HG03354 (cell line): Measurements from ENCODE around the gene CTNND2.

Experiments used
- ATAC-seq: cut with Tn5 transposase; IDR thresholded peaks from one replicate; pipeline ENCODE4 v1.9.1; 2021; ENCODE audit warnings: mild to moderate bottlenecking; ENCODE audit not compliant: unreplicated experiment, poor library complexity, severe bottlenecking

Gene CTNND2

DNA sequence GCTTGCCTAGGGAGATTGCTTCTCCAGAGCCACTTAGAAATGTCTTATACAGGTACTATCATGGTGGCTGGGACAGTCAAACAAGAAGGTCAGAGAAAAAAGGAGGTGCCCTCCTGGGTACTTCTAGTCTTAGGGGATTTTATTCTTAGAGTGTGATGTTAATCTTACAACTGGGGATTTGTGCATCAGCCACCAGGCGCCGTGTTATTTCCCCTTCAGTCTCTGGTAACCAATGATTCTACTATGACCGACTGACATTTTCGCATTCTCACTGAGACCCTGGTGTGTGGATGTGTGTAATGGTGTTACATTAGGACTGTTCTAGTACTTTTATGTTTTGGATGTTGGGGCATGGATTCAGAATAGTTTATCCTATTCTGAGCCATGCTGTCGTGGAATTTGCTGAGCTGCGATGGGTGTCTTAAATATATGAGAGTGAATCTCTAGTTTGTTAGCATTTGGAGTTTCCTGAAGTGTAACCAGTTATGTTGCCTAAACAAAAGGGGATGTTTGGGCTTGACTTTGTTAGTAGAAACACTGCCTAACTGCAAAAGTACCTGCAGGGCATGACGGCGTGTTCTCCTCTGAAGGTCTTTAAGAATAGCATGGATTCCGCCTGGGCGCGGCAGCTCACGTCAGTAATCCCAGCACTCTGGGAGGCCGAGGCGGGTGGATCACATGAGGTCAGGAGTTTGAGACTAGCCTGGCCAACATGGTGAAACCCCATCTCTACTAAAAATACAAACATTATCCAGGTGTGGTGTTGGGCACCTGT, 968.0 kb downstream of the CTNND2 start:
- no peak for ATAC-seq

GRCh38 chr5:10935536-10935935, 968.7 kb downstream of the CTNND2 start:
- ATAC-seq = no peak

GRCh38 chr5:10934783-10935355, 969.4 kb downstream of the CTNND2 start:
- no peak for ATAC-seq

GRCh38 chr5:10933121-10933520, 971.1 kb downstream of the CTNND2 start:
- no peak for ATAC-seq

DNA sequence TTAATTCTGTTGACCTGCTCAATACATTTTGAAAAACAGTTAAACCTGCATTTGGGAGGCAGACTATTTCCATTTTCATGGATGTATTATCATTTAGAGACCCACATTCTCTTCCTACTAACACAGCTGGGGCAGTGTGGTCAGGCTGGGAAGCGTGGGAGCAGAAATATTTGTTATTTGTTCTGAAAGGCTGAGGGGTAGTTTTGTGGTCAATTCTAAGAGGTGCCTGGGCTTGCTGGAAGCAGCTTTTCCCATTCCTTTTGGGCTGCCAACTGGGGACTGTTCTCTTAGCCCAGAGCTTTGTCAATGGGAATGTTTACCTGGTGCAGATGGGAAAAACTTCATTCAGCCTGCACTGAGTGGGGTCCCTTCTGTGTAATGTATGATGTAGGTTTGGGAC, 971.8 kb downstream of the CTNND2 start:
- no peak for ATAC-seq

DNA sequence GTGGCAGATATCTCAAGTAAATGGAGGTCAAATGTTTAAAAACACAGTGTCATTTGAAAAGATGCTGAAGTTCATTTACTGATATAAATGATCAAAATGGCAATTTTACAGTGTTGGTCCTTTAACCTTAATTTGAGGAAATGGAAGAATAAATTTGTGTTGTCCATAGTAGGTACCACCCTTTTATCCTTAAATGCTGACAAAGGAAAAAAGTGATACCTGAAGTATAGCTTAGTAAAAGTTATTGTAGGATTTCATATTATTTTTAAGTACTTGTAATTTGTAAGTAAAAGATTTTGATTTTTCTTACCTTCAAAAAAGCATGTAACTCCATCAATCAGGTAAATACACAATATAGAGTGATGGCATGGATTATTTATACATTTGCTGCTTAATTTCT, 976.6 kb downstream of the CTNND2 start:
- no peak for ATAC-seq

DNA sequence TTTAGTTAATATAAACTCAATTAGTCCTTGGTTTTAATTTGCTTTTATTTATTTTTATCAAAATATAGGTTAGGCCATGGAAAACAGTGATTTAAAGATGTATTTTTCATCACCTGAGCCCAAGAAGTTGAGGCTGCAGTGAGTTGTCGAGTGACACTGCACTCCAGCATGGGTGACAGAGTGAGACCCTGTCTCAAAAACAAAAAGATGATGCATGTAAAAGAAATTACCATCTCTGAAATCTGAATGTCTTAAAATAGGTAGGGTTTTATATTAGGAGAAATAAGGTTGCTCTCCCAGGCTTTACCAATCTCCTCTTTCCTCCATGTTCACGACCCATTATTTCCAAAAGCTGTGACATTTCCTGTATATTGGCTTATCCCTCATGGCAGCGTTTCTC, 980.9 kb downstream of the CTNND2 start:
- no peak for ATAC-seq
